Measurements from ENCODE around the gene KIF2A. TPM values are rescaled to one million over a fixed set of nuclear protein-coding genes. Genes with fewer than 3 reads are reported as not detected.

Gene KIF2A
- total and polyA plus RNA-seq, 9 of the 15 experiments (the other 6 are each of a cell fraction or from before 2014, with no cell fraction given): 42.6 to 126 (median 77.6) TPM

DNA sequence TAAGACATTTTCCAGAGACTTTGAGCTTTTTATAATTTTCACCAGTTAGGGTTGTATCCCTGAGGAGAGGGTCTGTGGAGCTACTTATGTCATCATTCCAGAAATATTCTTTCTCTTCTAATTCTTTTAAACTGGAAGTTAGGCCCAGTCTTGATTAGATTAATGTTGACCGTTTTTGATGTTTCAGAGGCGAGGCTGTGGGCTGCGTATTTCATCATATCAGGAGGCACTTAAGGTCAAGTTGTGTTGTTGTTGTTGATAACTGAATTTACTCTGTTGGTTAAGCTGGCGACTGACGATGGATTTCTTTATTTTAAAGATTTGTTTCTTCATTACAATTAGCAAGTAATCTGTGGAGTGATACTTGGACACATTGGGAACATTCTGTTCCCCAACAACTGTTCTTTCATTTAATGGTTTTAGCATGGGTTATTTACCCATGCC lies 126.6 kb downstream of the KIF2A start (continued):
- TF ChIP-seq, protein P1, sequence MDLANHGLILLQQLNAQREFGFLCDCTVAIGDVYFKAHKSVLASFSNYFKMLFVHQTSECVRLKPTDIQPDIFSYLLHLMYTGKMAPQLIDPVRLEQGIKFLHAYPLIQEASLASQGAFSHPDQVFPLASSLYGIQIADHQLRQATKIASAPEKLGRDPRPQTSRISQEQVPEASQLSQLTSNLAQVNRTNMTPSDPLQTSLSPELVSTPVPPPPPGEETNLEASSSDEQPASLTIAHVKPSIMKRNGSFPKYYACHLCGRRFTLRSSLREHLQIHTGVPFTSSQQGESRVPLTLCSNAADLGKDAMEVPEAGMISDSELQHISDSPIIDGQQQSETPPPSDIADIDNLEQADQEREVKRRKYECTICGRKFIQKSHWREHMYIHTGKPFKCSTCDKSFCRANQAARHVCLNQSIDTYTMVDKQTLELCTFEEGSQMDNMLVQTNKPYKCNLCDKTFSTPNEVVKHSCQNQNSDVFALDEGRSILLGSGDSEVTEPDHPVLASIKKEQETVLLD (IDR thresholded peaks at IDR 0.05): no peak
- TF ChIP-seq, protein P2, sequence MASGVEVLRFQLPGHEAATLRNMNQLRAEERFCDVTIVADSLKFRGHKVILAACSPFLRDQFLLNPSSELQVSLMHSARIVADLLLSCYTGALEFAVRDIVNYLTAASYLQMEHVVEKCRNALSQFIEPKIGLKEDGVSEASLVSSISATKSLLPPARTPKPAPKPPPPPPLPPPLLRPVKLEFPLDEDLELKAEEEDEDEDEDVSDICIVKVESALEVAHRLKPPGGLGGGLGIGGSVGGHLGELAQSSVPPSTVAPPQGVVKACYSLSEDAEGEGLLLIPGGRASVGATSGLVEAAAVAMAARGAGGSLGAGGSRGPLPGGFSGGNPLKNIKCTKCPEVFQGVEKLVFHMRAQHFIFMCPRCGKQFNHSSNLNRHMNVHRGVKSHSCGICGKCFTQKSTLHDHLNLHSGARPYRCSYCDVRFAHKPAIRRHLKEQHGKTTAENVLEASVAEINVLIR (CRISPR knock-in tag; IDR thresholded peaks at IDR 0.05): no peak
- TF ChIP-seq, protein P3, sequence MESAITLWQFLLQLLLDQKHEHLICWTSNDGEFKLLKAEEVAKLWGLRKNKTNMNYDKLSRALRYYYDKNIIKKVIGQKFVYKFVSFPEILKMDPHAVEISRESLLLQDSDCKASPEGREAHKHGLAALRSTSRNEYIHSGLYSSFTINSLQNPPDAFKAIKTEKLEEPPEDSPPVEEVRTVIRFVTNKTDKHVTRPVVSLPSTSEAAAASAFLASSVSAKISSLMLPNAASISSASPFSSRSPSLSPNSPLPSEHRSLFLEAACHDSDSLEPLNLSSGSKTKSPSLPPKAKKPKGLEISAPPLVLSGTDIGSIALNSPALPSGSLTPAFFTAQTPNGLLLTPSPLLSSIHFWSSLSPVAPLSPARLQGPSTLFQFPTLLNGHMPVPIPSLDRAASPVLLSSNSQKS (CRISPR knock-in tag; IDR thresholded peaks at IDR 0.05): no peak
- TF ChIP-seq, protein P4, sequence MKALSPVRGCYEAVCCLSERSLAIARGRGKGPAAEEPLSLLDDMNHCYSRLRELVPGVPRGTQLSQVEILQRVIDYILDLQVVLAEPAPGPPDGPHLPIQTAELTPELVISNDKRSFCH (CRISPR knock-in tag; IDR thresholded peaks at IDR 0.05): no peak
- TF ChIP-seq, protein P4 (tag; IDR thresholded peaks at IDR 0.05): no peak
- peak; percentile 93 for TF ChIP-seq EP300 (IDR thresholded peaks at IDR 0.05; ENCODE audit: low read length)
- TF ChIP-seq RBM17 (IDR thresholded peaks at IDR 0.05; ENCODE audit: borderline replicate concordance, low read depth, low read length): no peak
- TF ChIP-seq HDAC6 (IDR thresholded peaks at IDR 0.05; ENCODE audit: low read depth, low read length): no peak
- TF ChIP-seq, protein P5, sequence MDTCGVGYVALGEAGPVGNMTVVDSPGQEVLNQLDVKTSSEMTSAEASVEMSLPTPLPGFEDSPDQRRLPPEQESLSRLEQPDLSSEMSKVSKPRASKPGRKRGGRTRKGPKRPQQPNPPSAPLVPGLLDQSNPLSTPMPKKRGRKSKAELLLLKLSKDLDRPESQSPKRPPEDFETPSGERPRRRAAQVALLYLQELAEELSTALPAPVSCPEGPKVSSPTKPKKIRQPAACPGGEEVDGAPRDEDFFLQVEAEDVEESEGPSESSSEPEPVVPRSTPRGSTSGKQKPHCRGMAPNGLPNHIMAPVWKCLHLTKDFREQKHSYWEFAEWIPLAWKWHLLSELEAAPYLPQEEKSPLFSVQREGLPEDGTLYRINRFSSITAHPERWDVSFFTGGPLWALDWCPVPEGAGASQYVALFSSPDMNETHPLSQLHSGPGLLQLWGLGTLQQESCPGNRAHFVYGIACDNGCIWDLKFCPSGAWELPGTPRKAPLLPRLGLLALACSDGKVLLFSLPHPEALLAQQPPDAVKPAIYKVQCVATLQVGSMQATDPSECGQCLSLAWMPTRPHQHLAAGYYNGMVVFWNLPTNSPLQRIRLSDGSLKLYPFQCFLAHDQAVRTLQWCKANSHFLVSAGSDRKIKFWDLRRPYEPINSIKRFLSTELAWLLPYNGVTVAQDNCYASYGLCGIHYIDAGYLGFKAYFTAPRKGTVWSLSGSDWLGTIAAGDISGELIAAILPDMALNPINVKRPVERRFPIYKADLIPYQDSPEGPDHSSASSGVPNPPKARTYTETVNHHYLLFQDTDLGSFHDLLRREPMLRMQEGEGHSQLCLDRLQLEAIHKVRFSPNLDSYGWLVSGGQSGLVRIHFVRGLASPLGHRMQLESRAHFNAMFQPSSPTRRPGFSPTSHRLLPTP (IDR thresholded peaks at IDR 0.05; ENCODE audit: borderline replicate concordance, extremely low read depth, insufficient read length): no peak
- 0 out of 2 replicates have a peak, but pooled peaks have one; percentile 36 for TF ChIP-seq RNF2 (IDR thresholded peaks at IDR 0.05)
- TF ChIP-seq, protein P6, sequence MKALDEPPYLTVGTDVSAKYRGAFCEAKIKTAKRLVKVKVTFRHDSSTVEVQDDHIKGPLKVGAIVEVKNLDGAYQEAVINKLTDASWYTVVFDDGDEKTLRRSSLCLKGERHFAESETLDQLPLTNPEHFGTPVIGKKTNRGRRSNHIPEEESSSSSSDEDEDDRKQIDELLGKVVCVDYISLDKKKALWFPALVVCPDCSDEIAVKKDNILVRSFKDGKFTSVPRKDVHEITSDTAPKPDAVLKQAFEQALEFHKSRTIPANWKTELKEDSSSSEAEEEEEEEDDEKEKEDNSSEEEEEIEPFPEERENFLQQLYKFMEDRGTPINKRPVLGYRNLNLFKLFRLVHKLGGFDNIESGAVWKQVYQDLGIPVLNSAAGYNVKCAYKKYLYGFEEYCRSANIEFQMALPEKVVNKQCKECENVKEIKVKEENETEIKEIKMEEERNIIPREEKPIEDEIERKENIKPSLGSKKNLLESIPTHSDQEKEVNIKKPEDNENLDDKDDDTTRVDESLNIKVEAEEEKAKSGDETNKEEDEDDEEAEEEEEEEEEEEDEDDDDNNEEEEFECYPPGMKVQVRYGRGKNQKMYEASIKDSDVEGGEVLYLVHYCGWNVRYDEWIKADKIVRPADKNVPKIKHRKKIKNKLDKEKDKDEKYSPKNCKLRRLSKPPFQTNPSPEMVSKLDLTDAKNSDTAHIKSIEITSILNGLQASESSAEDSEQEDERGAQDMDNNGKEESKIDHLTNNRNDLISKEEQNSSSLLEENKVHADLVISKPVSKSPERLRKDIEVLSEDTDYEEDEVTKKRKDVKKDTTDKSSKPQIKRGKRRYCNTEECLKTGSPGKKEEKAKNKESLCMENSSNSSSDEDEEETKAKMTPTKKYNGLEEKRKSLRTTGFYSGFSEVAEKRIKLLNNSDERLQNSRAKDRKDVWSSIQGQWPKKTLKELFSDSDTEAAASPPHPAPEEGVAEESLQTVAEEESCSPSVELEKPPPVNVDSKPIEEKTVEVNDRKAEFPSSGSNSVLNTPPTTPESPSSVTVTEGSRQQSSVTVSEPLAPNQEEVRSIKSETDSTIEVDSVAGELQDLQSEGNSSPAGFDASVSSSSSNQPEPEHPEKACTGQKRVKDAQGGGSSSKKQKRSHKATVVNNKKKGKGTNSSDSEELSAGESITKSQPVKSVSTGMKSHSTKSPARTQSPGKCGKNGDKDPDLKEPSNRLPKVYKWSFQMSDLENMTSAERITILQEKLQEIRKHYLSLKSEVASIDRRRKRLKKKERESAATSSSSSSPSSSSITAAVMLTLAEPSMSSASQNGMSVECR (CRISPR knock-in tag; IDR thresholded peaks at IDR 0.05): no peak
- no peak for TF ChIP-seq SRF (CRISPR knock-in tag; IDR thresholded peaks at IDR 0.05)
- no peak; the same call in 1 of the 2 replicates for TF ChIP-seq GABPA (tag; conservative IDR thresholded peaks at IDR 0.05; ENCODE audit: low read depth)
- TF ChIP-seq NCOR1 (IDR thresholded peaks at IDR 0.05): 0 out of 2 replicates have a peak, but pooled peaks have one; percentile 40
- TF ChIP-seq ESRRA (IDR thresholded peaks at IDR 0.05; ENCODE audit: borderline replicate concordance, low read depth): peak; percentile 12; the same call in 1 of the 2 replicates
- no peak for TF ChIP-seq SRSF1 (IDR thresholded peaks at IDR 0.05; ENCODE audit: low read depth, low read length)
